SK-N-SH treated with all-trans-retinoic acid at 6 μM for 48 hours (cell line): ENCODE data around the gene KCNT1.

ENCODE experiments used
- ATAC-seq: fragments of 200-7000 bp; cut with Tn5 transposase; 3 replicates; pipeline ENCODE4 v1.9.1; 2020; ENCODE audit warnings: mild to moderate bottlenecking, moderate library complexity
- ARNTL ChIP-seq: fragments of 450-650 bp; formaldehyde crosslinking; IDR thresholded peaks from 2 replicates; pipeline ENCODE4 v1.5.0; 2020; ENCODE audit warnings: low read depth, mild to moderate bottlenecking, moderate library complexity, borderline replicate concordance
- CSDC2 ChIP-seq: fragments of 250-450 bp; sonication (Bioruptor Pico); IDR thresholded peaks from 2 replicates; pipeline ENCODE4 v1.5.0; 2020; ENCODE audit warnings: mild to moderate bottlenecking, moderate library complexity
- ESRRG ChIP-seq: fragments of 250-450 bp; sonication (Bioruptor Pico); IDR thresholded peaks from 2 replicates; pipeline ENCODE4 v1.6.1; 2021; ENCODE audit warnings: mild to moderate bottlenecking
- GLIS3 ChIP-seq: fragments of 250-450 bp; sonication (Bioruptor Pico); IDR thresholded peaks from 2 replicates; pipeline ENCODE4 v1.5.0; 2020; ENCODE audit warnings: mild to moderate bottlenecking, moderate library complexity
- ISL1 ChIP-seq: fragments of 250-450 bp; sonication (Bioruptor Pico); IDR thresholded peaks from 2 replicates; pipeline ENCODE4 v2.1.2; 2022; ENCODE audit warnings: mild to moderate bottlenecking, moderate library complexity
- OSR1 ChIP-seq: fragments of 250-450 bp; sonication (Bioruptor Pico); IDR thresholded peaks from 2 replicates; pipeline ENCODE4 v1.8.0; 2022; ENCODE audit warnings: moderate library complexity, mild to moderate bottlenecking, inconsistent platforms
- PPARA ChIP-seq: fragments of 250-450 bp; sonication (Bioruptor Pico); IDR thresholded peaks from 2 replicates; pipeline ENCODE4 v1.5.0; 2020; ENCODE audit warnings: mild to moderate bottlenecking, borderline replicate concordance
- RARB ChIP-seq: fragments of 250-450 bp; sonication (Bioruptor Pico); IDR thresholded peaks from 2 replicates; pipeline ENCODE4 v1.8.0; 2021; ENCODE audit warnings: mild to moderate bottlenecking, moderate library complexity
- SNAI2 ChIP-seq: fragments of 250-450 bp; sonication (Bioruptor Pico); IDR thresholded peaks from 2 replicates; pipeline ENCODE4 v1.5.0; 2020; ENCODE audit warnings: mild to moderate bottlenecking, moderate library complexity
- TCF4 ChIP-seq: fragments of 250-450 bp; sonication (Bioruptor Pico); IDR thresholded peaks from 2 replicates; pipeline ENCODE4 v1.8.0; 2021; ENCODE audit warnings: mild to moderate bottlenecking, moderate library complexity, borderline replicate concordance
- TOX ChIP-seq: fragments of 250-450 bp; sonication (Bioruptor Pico); IDR thresholded peaks from 2 replicates; pipeline ENCODE4 v1.8.0; 2021; ENCODE audit warnings: mild to moderate bottlenecking, moderate library complexity, borderline replicate concordance
- TSHZ2 ChIP-seq: fragments of 250-450 bp; sonication (Bioruptor Pico); IDR thresholded peaks from 2 replicates; pipeline ENCODE4 v1.5.0; 2020; ENCODE audit warnings: mild to moderate bottlenecking, moderate library complexity
- ZC3H10 ChIP-seq: fragments of 250-450 bp; sonication (Bioruptor Pico); IDR thresholded peaks from 2 replicates; pipeline ENCODE4 v1.5.1; 2021; ENCODE audit warnings: mild to moderate bottlenecking, moderate library complexity
- ZFP3 ChIP-seq: fragments of 250-450 bp; sonication (Bioruptor Pico); IDR thresholded peaks from 2 replicates; pipeline ENCODE4 v1.5.0; 2020; ENCODE audit warnings: mild to moderate bottlenecking, moderate library complexity
- ZFP30 ChIP-seq: fragments of 450-650 bp; formaldehyde crosslinking; IDR thresholded peaks from 2 replicates; pipeline ENCODE4 v1.5.0; 2022; ENCODE audit warnings: mild to moderate bottlenecking, moderate library complexity
- ZNF565 ChIP-seq: fragments of 450-650 bp; formaldehyde crosslinking; conservative IDR thresholded peaks from 2 replicates; pipeline ENCODE4 v1.5.0; 2020; ENCODE audit warnings: low read depth, mild to moderate bottlenecking, moderate library complexity
- ZNF70 ChIP-seq: fragments of 450-650 bp; formaldehyde crosslinking; IDR thresholded peaks from 2 replicates; pipeline ENCODE4 v1.5.0; 2020; ENCODE audit warnings: mild to moderate bottlenecking, moderate library complexity
- ZNF8 ChIP-seq: fragments of 450-650 bp; formaldehyde crosslinking; IDR thresholded peaks from 2 replicates; pipeline ENCODE4 v1.5.0; 2020; ENCODE audit warnings: mild to moderate bottlenecking, moderate library complexity
- TF ChIP-seq, protein P1 (sequence below): fragments of 250-450 bp; sonication (Bioruptor Pico); IDR thresholded peaks from 2 replicates; pipeline ENCODE4 v1.5.1; 2020; ENCODE audit warnings: low read depth, mild to moderate bottlenecking, moderate library complexity
- TF ChIP-seq, protein P2 (sequence below): fragments of 250-450 bp; sonication (Bioruptor Pico); IDR thresholded peaks from 2 replicates; pipeline ENCODE4 v1.8.0; 2020; ENCODE audit warnings: mild to moderate bottlenecking, moderate library complexity, borderline replicate concordance
- TF ChIP-seq, protein P3 (sequence below): fragments of 250-450 bp; sonication (Bioruptor Pico); IDR thresholded peaks from 2 replicates; pipeline ENCODE4 v1.8.0; 2021; ENCODE audit warnings: low read depth, mild to moderate bottlenecking, moderate library complexity, borderline replicate concordance

Gene KCNT1

DNA sequence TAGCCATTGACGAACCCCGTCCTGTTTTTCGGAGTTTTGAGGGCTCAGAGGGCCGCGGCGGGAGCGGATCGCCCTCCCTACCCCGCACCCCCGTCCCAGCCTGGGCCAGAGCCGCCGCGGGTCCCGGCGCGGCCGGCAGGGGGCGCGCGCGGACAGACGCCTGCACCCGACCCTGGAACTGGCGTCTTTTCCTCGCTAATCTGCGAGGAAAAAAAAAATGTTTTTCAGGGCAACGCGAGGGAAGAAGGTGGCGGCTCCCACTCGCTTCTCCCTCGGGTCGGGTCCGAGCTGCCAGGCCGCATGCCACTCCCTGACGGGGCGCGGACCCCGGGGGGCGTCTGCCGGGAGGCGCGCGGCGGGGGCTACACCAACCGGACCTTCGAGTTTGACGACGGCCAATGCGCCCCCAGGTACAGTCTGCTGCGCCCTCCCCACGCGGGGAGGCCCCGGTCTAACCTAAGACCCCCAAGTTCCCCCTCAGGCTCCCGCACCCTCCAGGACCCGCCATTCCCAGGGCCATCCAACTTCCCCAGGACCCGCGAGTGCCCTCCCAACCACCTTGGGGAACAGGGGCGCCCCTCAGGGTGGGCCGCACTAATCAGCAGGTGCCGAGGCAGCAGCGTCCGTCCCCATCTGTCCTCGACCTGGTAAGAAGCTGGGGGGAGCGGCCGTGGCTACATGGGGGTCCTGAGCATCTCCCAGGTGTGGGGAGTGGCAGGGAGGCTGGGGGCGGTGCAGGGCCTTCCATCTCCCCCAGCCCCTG is at the start of gene KCNT1:
Gene KCNT1 (plus strand): TSS at position 227 of the 763 bp plus-strand sequence. CDS start 74 bp downstream, at position 301.
- TF ChIP-seq GLIS3 (CRISPR knock-in tag) (no peak), SNAI2 (CRISPR knock-in tag) (no peak), ZFP3 (no peak), ISL1 (CRISPR knock-in tag) (no peak), TSHZ2 (no peak), ZC3H10 (no peak), ZNF70 (no peak), OSR1 (no peak), ZNF565 (CRISPR knock-in tag) (no peak), ZFP30 (no peak), ZNF8 (CRISPR knock-in tag) (no peak), PPARA (CRISPR knock-in tag) (no peak), ESRRG (CRISPR knock-in tag) (no peak)
- TF ChIP-seq, protein P1, sequence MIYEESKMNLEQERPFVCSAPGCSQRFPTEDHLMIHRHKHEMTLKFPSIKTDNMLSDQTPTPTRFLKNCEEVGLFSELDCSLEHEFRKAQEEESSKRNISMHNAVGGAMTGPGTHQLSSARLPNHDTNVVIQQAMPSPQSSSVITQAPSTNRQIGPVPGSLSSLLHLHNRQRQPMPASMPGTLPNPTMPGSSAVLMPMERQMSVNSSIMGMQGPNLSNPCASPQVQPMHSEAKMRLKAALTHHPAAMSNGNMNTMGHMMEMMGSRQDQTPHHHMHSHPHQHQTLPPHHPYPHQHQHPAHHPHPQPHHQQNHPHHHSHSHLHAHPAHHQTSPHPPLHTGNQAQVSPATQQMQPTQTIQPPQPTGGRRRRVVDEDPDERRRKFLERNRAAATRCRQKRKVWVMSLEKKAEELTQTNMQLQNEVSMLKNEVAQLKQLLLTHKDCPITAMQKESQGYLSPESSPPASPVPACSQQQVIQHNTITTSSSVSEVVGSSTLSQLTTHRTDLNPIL = no peak
- TF ChIP-seq, protein P2, sequence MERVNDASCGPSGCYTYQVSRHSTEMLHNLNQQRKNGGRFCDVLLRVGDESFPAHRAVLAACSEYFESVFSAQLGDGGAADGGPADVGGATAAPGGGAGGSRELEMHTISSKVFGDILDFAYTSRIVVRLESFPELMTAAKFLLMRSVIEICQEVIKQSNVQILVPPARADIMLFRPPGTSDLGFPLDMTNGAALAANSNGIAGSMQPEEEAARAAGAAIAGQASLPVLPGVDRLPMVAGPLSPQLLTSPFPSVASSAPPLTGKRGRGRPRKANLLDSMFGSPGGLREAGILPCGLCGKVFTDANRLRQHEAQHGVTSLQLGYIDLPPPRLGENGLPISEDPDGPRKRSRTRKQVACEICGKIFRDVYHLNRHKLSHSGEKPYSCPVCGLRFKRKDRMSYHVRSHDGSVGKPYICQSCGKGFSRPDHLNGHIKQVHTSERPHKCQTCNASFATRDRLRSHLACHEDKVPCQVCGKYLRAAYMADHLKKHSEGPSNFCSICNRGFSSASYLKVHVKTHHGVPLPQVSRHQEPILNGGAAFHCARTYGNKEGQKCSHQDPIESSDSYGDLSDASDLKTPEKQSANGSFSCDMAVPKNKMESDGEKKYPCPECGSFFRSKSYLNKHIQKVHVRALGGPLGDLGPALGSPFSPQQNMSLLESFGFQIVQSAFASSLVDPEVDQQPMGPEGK (CRISPR knock-in tag) = no peak
- ATAC-seq = peak; percentile 81

GRCh38 chr9:135655317-135655716 is 46.7 kb upstream of the KCNT1 start:
- TF ChIP-seq TOX (CRISPR knock-in tag) (no peak), ARNTL (CRISPR knock-in tag) (no peak), TCF4 (CRISPR knock-in tag) (no peak), ZFP30 (no peak), TSHZ2 (no peak), SNAI2 (CRISPR knock-in tag) (no peak)
- TF ChIP-seq, protein P3, sequence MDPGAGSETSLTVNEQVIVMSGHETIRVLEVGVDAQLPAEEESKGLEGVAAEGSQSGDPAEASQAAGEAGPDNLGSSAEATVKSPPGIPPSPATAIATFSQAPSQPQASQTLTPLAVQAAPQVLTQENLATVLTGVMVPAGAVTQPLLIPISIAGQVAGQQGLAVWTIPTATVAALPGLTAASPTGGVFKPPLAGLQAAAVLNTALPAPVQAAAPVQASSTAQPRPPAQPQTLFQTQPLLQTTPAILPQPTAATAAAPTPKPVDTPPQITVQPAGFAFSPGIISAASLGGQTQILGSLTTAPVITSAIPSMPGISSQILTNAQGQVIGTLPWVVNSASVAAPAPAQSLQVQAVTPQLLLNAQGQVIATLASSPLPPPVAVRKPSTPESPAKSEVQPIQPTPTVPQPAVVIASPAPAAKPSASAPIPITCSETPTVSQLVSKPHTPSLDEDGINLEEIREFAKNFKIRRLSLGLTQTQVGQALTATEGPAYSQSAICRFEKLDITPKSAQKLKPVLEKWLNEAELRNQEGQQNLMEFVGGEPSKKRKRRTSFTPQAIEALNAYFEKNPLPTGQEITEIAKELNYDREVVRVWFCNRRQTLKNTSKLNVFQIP (CRISPR knock-in tag) = no peak
- no peak for ATAC-seq

- no peak for ATAC-seq
- TF ChIP-seq ESRRG (CRISPR knock-in tag) (no peak), OSR1 (no peak), ISL1 (CRISPR knock-in tag) (no peak), CSDC2 (no peak), TCF4 (CRISPR knock-in tag) (no peak), PPARA (CRISPR knock-in tag) (no peak), ZFP3 (no peak), ZFP30 (no peak), ARNTL (CRISPR knock-in tag) (no peak), RARB (CRISPR knock-in tag) (no peak), TSHZ2 (no peak), ZNF565 (CRISPR knock-in tag) (no peak), ZNF8 (CRISPR knock-in tag) (no peak), SNAI2 (CRISPR knock-in tag) (no peak), ZC3H10 (no peak), GLIS3 (CRISPR knock-in tag) (no peak), ZNF70 (no peak)
- TF ChIP-seq, protein P1 = no peak
These were observed 44.6 kb upstream of the KCNT1 start for GRCh38 chr9:135657416-135657815.
